PFSK-1 (cell line): ENCODE results near the gene MATCAP1.

Source experiments
- FOXP2 ChIP-seq: optimal IDR thresholded peaks from 2 replicates; pipeline ENCODE3; 2011; ENCODE audit warnings: borderline replicate concordance, control low read depth, inconsistent platforms; ENCODE audit not compliant: insufficient read depth; ENCODE audit errors: extremely low read length, extremely low read depth
- POLR2AphosphoS5 ChIP-seq: IDR thresholded peaks from 2 replicates; pipeline ENCODE4 v1.6.1; 2012; ENCODE audit warnings: low read depth, mild to moderate bottlenecking, control low read depth, low read length, moderate library complexity
- REST ChIP-seq, 2 experiments: IDR thresholded peaks; 2 replicates each; pipeline versions ENCODE4 v1.6.1 to v1.8.0; 2011 to 2012; ENCODE audit warnings: low read depth in 2 of 2, low read length in 2 of 2, control low read depth in 1 of 2, inconsistent platforms in 1 of 2, mild to moderate bottlenecking in 1 of 2, moderate library complexity in 1 of 2; ENCODE audit not compliant: insufficient read depth in 1 of 2
- SIN3A ChIP-seq: IDR thresholded peaks from 2 replicates; pipeline ENCODE4 v1.6.1; 2012; ENCODE audit warnings: mild to moderate bottlenecking, low read length, moderate library complexity, borderline replicate concordance; ENCODE audit not compliant: insufficient read depth
- TAF1 ChIP-seq: IDR thresholded peaks from 2 replicates; pipeline ENCODE4 v1.6.1; 2012; ENCODE audit warnings: low read length, control low read depth, borderline replicate concordance; ENCODE audit not compliant: insufficient read depth

Gene MATCAP1

GRCh38 chr16:67169642-67170167 is 14.1 kb downstream of the MATCAP1 start:
- no peak for TF ChIP-seq POLR2AphosphoS5
- TF ChIP-seq REST (IDR thresholded peaks at IDR 0.05; ENCODE audit: insufficient read depth in 1 of 2, low read depth in 2 of 2, low read length in 2 of 2), result no peak
- TF ChIP-seq FOXP2, result no peak
- no peak for TF ChIP-seq SIN3A
- no peak for TF ChIP-seq TAF1

DNA sequence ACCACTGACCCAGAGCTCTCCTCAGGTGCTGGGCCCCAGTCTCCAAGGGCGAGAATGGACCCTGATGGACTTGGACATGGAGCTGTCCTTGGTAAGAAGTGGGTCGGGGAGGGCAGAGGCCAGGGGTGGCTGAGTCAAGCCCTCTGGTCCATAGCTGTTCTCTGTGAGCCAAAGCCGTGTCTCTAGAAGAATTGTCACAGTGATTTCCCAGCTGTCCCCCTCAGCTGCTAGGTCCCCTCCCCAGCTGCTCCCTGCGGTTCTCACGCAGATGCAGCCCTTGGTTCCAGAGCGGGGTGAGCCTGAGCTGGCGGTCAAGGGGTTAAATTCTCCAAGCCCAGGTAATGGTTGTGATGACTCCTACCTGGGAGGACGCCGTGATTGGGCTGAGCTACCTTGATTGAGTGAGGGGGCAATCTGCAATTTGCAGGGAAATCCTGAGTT is 14.7 kb downstream of the MATCAP1 start:
- TF ChIP-seq TAF1 (no peak), FOXP2 (no peak), SIN3A (no peak), REST (IDR thresholded peaks at IDR 0.05; ENCODE audit: insufficient read depth in 1 of 2, low read depth in 2 of 2, low read length in 2 of 2) (peak in 1 of 2 experiments; percentile 60; a peak in 1 of 4 replicates)

DNA sequence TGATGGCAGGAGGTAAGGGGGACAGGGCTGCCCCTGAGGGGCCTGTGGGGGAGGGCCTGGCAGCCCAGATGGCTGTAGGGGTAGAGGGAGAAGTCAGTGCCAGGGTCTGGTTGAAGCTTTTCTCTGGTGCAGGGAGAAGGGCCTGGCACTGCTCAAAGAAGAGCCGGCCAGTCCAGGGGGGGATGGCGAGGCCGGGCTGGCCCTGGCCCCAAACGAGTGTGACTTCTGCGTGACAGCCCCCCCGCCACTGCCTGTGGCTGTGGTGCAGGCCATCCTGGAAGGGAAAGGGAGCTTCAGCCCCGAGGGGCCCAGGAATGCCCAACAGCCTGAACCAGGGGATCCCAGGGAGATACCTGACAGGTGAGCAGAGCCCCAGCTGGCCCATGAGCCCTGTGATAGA is 16.2 kb downstream of the MATCAP1 start:
- TF ChIP-seq REST (IDR thresholded peaks at IDR 0.05; ENCODE audit: insufficient read depth in 1 of 2, low read depth in 2 of 2, low read length in 2 of 2) (no peak), FOXP2 (no peak), SIN3A (no peak), TAF1 (no peak), POLR2AphosphoS5 (no peak)

DNA sequence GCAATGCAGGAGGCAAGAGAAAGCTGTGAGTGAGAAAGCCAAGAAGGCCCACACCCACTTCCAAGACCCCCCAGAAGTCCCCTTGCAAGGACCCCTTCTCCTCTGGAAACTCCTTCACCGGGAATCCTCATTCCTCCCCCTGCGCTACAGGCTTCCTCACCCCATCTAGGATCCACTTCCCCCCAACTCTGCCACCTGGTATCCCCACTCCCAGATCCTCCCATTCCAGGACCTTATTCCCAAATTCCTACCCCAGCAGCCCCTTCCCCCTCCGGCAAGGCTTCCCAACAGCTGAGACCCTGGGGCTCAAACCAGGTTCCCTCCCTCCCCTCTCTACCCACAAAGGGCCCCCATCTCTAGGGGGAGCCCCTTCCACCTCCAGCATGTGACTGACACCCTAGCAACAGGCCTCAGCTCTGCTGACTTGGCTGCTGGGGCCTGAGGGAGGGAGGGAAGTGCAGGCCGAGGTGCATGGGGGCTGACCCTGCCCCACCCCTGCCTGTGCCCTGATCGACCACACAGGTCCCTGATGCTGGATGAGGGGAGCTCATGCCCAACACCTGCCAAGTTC is 17.1 kb downstream of the MATCAP1 start:
- no peak for TF ChIP-seq FOXP2
- TF ChIP-seq SIN3A, result no peak
- TF ChIP-seq POLR2AphosphoS5, result no peak
- TF ChIP-seq REST (IDR thresholded peaks at IDR 0.05; ENCODE audit: insufficient read depth in 1 of 2, low read depth in 2 of 2, low read length in 2 of 2), result no peak
- TF ChIP-seq TAF1, result no peak
